Activated naive CD4-positive, alpha-beta T cell treated with anti-CD3 and anti-CD28 coated beads for 36 hours (primary cell): Measurements from ENCODE around the gene RBMS3. TPM values are rescaled to one million over a fixed set of nuclear protein-coding genes. Genes with fewer than 3 reads are reported as not detected.

ENCODE experiments used
- CTCF ChIA-PET: fragments of 350-600 bp; sonication (Branson Sonifier 250); formaldehyde crosslinking; loops from one replicate; lab custom pipeline; 2021; ENCODE audit warnings: antibody characterized with exemption; lab: Charles Lee
- DNase-seq: peaks from one replicate; pipeline ENCODE4 v3.0.0-alpha.2; 2020
- H3K27ac Mint-ChIP-seq: one replicate; pipeline ENCODE4 v1.8.0; 2021; ENCODE audit warnings: mild to moderate bottlenecking, mixed read lengths
- H3K27me3 Mint-ChIP-seq: one replicate; pipeline ENCODE4 v1.8.0; 2021; ENCODE audit warnings: low read depth, mixed read lengths
- H3K36me3 Mint-ChIP-seq: one replicate; pipeline ENCODE4 v1.8.0; 2021; ENCODE audit warnings: low read depth, mixed read lengths
- H3K4me1 Mint-ChIP-seq: one replicate; pipeline ENCODE4 v1.8.0; 2021; ENCODE audit warnings: low read depth, mixed read lengths
- H3K4me3 Mint-ChIP-seq: one replicate; pipeline ENCODE4 v1.8.0; 2021; ENCODE audit warnings: mild to moderate bottlenecking, moderate library complexity, mixed read lengths
- H3K9me3 Mint-ChIP-seq: one replicate; pipeline ENCODE4 v1.8.0; 2021; ENCODE audit warnings: mixed read lengths
- intact Hi-C: fragments of 100-400 bp; cut with micrococcal nuclease; formaldehyde crosslinking; loops from one replicate; pipeline ENCODE4 v1.15.1; 2023
- total RNA-seq, 2 experiments: library from RNA; stranded (reverse); gene quantifications; one replicate each; pipeline ENCODE4 v1.2.3, GENCODE V29; 2021

Gene RBMS3
- total RNA-seq, 2 experiments from 2014 or later = 0.84 to 1.1 TPM

DNA sequence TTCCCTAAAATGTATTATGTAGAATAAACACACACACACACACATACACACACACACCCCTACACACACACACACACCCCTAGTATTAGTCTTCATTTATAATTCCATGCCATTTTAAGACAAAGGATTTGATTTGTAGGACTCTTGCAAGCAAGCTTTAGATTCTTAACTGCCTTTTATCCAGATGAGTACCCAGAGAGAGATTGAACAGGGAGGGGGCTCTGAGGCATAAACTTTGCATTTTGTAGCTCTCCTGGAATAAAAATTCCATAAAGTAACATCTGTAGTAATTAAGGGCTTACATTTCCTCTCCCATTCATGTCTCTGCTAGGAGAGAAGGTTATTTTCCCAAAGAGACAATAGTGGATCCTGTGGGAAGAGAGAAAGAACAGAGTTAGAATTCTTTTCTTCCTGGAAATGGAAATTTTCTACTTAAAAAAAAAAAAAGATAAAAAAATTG lies 479.4 kb downstream of the RBMS3 start:
- Mint-ChIP-seq H3K36me3 (no peaks in the 10 kb centered on the region), H3K27ac (no peak overlapping the region), H3K27me3 (peaks cover 5% of the 10 kb centered on the region), H3K9me3 (no peaks in the 10 kb centered on the region), H3K4me3 (no peak overlapping the region), H3K4me1 (no peaks in the 10 kb centered on the region)
- CTCF ChIA-PET = no interaction called here
- no peak for DNase-seq
- intact Hi-C loops = no loop called here

GRCh38 chr3:29761517-29761916 lies 480.6 kb downstream of the RBMS3 start:
- intact Hi-C loops = no loop called here
- peaks cover 1% of the 10 kb centered on the region for H3K27me3 Mint-ChIP-seq
- no peaks in the 10 kb centered on the region for H3K36me3 Mint-ChIP-seq
- no peaks in the 10 kb centered on the region for H3K9me3 Mint-ChIP-seq
- CTCF ChIA-PET = interaction anchor here (0.5 kb wide), 1 partner anchor 63 kb away, joined by 3 read pairs; no protein-coding TSS in a partner anchor
- no peaks in the 10 kb centered on the region for H3K4me1 Mint-ChIP-seq
- H3K4me3 Mint-ChIP-seq = no peak overlapping the region
- DNase-seq = no peak
- H3K27ac Mint-ChIP-seq = no peak overlapping the region

DNA sequence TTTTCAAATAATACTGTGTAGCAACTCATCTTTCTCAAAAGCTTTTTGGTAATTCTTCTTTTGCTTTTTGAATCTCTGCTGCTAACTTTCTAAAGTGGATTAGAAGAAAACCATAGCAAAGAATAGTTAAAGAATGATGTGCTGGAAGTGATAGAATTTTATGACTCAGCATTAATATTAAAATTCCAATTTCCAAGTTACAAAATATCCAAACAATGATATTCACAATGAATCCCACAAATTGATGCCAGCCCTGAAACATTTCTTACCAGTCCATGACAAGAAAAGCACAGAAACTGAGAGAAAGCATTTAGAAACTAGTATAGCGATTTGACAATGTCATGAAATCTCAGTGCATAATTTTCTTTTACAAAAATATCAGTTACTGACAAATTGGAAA lies 482.2 kb downstream of the RBMS3 start:
- no peaks in the 10 kb centered on the region for H3K4me1 Mint-ChIP-seq
- H3K4me3 Mint-ChIP-seq = no peak overlapping the region
- intact Hi-C loops = no loop called here
- no peak overlapping the region for H3K27ac Mint-ChIP-seq
- H3K27me3 Mint-ChIP-seq = no peaks in the 10 kb centered on the region
- H3K36me3 Mint-ChIP-seq = no peaks in the 10 kb centered on the region
- H3K9me3 Mint-ChIP-seq = no peaks in the 10 kb centered on the region
- DNase-seq = no peak
- CTCF ChIA-PET = no interaction called here

DNA sequence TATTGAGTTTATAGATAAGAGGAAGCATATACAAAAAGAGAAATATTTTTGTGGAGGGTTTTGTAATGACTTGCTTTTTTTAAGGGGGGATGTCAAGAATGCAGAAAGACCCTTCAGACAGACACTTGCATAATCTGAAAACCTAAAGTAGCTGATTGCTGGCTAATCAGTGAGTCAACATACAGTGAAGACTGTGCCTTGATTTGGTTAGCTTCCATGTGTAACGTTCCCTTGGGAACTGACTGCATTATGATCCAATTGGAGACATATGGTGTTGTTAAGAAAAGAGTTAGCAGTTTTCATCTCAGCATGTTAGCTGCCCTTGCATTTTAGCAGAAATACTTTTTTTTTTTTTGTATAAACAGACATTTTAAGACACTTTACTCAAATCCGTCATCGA lies 483.2 kb downstream of the RBMS3 start:
- DNase-seq = no peak
- no peaks in the 10 kb centered on the region for H3K4me1 Mint-ChIP-seq
- intact Hi-C loops = no loop called here
- no peak overlapping the region for H3K27ac Mint-ChIP-seq
- no peaks in the 10 kb centered on the region for H3K9me3 Mint-ChIP-seq
- H3K27me3 Mint-ChIP-seq = no peaks in the 10 kb centered on the region
- CTCF ChIA-PET = no interaction called here
- no peak overlapping the region for H3K4me3 Mint-ChIP-seq
- no peaks in the 10 kb centered on the region for H3K36me3 Mint-ChIP-seq

- intact Hi-C loops = no loop called here
- Mint-ChIP-seq H3K27me3 (no peaks in the 10 kb centered on the region), H3K36me3 (no peaks in the 10 kb centered on the region), H3K4me3 (no peak overlapping the region), H3K27ac (no peak overlapping the region), H3K9me3 (no peaks in the 10 kb centered on the region), H3K4me1 (no peaks in the 10 kb centered on the region)
- DNase-seq = no peak
- CTCF ChIA-PET = no interaction called here
Measured at GRCh38 chr3:29764603-29765254, 483.9 kb downstream of the RBMS3 start.

DNA sequence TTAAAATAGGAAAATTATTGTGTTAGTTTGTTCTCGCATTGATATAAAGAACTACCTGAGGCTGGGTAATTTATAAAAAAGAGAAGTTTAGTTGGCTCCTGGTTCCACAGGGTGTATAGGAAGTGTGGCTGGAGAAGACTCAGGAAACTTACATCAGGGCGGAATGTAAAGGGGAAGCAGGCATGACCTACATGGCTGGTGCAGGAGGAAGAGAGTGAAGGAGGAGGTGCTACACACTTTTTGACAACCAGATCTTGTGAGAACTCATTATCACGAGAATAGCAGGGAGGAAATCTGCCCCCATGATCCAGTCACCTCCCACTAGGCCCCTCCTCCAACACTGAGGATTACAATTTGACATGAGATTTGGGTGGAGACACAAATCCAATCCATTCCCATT lies 490.7 kb downstream of the RBMS3 start:
- intact Hi-C loops = no loop called here
- Mint-ChIP-seq H3K27me3 (no peaks in the 10 kb centered on the region), H3K4me1 (no peaks in the 10 kb centered on the region), H3K27ac (no peak overlapping the region), H3K36me3 (no peaks in the 10 kb centered on the region), H3K4me3 (no peak overlapping the region), H3K9me3 (no peaks in the 10 kb centered on the region)
- no peak for DNase-seq
- CTCF ChIA-PET = no interaction called here

GRCh38 chr3:29772436-29772835 lies 491.6 kb downstream of the RBMS3 start:
- CTCF ChIA-PET = no interaction called here
- no peaks in the 10 kb centered on the region for H3K36me3 Mint-ChIP-seq
- no peaks in the 10 kb centered on the region for H3K9me3 Mint-ChIP-seq
- H3K4me1 Mint-ChIP-seq = no peaks in the 10 kb centered on the region
- H3K27ac Mint-ChIP-seq = no peak overlapping the region
- intact Hi-C loops = no loop called here
- DNase-seq = no peak
- no peak overlapping the region for H3K4me3 Mint-ChIP-seq
- H3K27me3 Mint-ChIP-seq = peaks cover 2% of the 10 kb centered on the region

DNA sequence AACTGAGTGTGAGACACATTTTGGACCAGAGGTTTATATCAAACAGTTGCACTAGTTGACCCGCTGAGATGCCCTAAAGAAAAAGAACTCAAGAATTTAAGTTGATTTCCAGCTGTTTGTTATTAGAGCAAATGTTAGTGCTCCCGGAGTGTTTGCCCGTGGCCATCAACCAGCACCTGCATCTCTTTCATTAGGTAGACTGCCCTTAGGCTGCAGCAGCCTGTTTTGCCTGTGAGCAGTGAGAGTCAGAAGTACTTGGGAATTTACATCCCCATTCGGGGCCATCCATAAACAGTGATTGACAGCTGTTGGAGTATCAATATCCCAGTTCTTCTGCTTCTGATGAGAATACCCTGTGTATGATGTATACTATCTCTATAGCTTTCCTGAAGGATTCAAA lies 492.6 kb downstream of the RBMS3 start:
- H3K36me3 Mint-ChIP-seq = no peaks in the 10 kb centered on the region
- no peaks in the 10 kb centered on the region for H3K4me1 Mint-ChIP-seq
- no peaks in the 10 kb centered on the region for H3K9me3 Mint-ChIP-seq
- DNase-seq = no peak
- CTCF ChIA-PET = no interaction called here
- H3K27me3 Mint-ChIP-seq = peaks cover 5% of the 10 kb centered on the region
- H3K4me3 Mint-ChIP-seq = no peak overlapping the region
- H3K27ac Mint-ChIP-seq = no peak overlapping the region
- intact Hi-C loops = no loop called here

DNA sequence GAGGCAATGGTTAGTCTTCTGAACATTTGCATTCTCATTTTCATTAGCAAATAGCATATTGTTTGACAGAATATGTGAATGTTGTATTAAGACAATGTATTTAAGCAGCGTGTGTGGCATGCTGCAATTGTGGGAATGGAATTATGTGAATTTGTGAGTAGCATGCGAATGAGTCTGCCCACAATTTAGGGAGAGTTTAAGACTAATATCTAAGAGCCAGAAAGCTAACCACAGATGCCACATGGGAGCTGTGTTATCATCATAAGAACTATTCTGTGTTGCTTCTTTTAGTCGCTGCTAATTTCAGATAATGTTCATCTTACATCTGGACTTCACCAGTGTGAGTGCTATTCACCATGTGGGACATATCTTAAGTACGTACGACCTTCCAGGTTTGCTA lies 494.5 kb downstream of the RBMS3 start:
- CTCF ChIA-PET = no interaction called here
- DNase-seq = no peak
- Mint-ChIP-seq H3K36me3 (no peaks in the 10 kb centered on the region), H3K4me3 (no peak overlapping the region), H3K27me3 (peaks cover 5% of the 10 kb centered on the region), H3K27ac (no peak overlapping the region), H3K4me1 (no peaks in the 10 kb centered on the region), H3K9me3 (no peaks in the 10 kb centered on the region)
- intact Hi-C loops = no loop called here

DNA sequence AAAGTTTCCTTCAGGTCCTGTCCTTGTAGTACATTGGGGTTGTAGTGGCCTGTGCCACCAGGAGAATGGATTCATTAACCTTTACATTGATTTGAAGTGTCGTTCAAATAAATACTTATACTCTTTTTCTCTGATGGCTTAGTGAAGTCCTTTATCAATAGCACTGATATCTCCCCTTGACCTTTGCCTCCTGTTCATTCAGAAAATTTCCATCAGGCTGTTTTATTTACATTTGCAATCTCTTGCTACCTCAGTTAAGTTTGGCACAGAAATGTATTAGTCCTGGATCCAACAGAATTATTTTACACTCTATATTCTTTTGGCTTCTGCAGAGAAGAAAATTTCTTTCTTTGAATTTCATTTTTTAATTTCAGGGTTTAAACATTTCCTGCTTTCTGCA lies 497.0 kb downstream of the RBMS3 start:
- H3K27me3 Mint-ChIP-seq = peaks cover 7% of the 10 kb centered on the region
- no peaks in the 10 kb centered on the region for H3K36me3 Mint-ChIP-seq
- H3K4me3 Mint-ChIP-seq = no peak overlapping the region
- no peaks in the 10 kb centered on the region for H3K4me1 Mint-ChIP-seq
- peaks cover 8% of the 10 kb centered on the region for H3K9me3 Mint-ChIP-seq
- CTCF ChIA-PET = no interaction called here
- H3K27ac Mint-ChIP-seq = no peak overlapping the region
- DNase-seq = no peak
- intact Hi-C loops = no loop called here

DNA sequence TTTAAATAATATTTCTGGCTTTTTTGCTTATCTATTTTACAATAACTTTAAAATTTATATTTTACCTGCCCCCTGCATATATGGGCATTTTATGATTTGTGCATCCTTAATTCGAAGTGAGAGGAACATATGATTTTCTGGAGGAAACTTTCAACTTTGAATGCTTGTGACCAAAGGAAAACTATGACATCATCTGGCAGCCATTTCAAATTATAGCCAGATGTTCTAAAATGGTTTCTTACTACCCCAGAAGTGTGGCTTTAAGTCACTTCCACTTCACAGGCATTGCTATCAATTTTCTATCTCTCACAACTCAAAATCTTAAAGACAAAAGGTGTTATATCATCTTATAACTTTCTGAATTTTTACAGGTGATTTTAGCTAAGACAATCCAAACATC lies 508.8 kb downstream of the RBMS3 start:
- H3K27me3 Mint-ChIP-seq = no peaks in the 10 kb centered on the region
- CTCF ChIA-PET = interaction anchor here (0.5 kb wide), 1 partner anchor 70 kb away, joined by 3 read pairs; no protein-coding TSS in a partner anchor
- intact Hi-C loops = no loop called here
- DNase-seq = no peak
- no peak overlapping the region for H3K27ac Mint-ChIP-seq
- no peaks in the 10 kb centered on the region for H3K4me1 Mint-ChIP-seq
- no peaks in the 10 kb centered on the region for H3K36me3 Mint-ChIP-seq
- H3K4me3 Mint-ChIP-seq = no peak overlapping the region
- H3K9me3 Mint-ChIP-seq = no peaks in the 10 kb centered on the region

DNA sequence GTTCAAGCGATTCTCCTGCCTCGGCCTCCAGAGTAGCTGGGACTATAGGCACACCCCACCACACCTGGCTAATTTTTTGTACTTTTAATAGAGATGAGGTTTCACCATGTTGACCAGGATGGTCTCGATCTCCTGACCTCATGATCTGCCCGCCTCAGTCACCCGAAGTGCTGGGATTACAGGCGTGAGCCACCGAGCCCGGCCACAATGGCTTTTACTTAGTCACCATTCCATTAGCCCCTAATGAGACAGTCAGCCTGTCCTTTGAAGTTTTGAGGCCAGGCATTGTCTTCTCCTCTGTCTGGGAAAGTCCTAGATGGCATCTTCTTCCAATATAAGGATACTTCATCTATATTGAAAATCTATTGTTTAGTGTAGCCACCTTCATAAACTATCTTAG lies 515.9 kb downstream of the RBMS3 start:
- Mint-ChIP-seq H3K36me3 (no peaks in the 10 kb centered on the region), H3K9me3 (no peaks in the 10 kb centered on the region), H3K4me1 (no peaks in the 10 kb centered on the region), H3K4me3 (no peak overlapping the region), H3K27me3 (no peaks in the 10 kb centered on the region), H3K27ac (no peak overlapping the region)
- intact Hi-C loops = no loop called here
- no peak for DNase-seq
- CTCF ChIA-PET = interaction anchor here (1.5 kb wide), 1 partner anchor 72 kb away, joined by 3 read pairs; no protein-coding TSS in a partner anchor

DNA sequence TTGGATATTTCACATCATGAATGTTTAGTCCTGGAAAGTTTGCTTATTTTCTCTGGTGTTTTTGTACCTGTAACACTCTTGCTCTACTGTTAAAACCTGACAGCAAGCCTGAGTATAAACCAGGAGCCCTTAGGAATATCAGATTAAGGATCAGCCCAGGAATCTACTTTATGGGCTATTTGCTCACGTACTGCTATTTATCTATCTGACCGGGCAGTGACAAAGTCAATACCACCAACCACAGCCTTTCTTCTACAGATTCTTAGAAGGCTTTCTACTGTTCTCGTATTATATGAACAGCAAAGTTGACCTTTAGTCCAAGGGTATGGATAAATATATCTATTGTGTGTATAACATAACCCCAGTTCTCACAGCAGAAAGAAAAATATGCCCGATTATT lies 521.2 kb downstream of the RBMS3 start:
- Mint-ChIP-seq H3K9me3 (no peaks in the 10 kb centered on the region), H3K27me3 (peaks cover 2% of the 10 kb centered on the region), H3K4me1 (no peaks in the 10 kb centered on the region), H3K4me3 (no peak overlapping the region), H3K36me3 (no peaks in the 10 kb centered on the region), H3K27ac (no peak overlapping the region)
- DNase-seq = no peak
- CTCF ChIA-PET = no interaction called here
- intact Hi-C loops = no loop called here
